Testis (tissue), 3 donors: ENCODE measurements around the gene MACF1. TPM values are rescaled to one million over a fixed set of nuclear protein-coding genes. Genes with fewer than 3 reads are reported as not detected.
"Not testable (repeated sequence)": the region's sequence is repeated elsewhere in the genome, so short reads cannot be mapped to it uniquely, and the experiment has no call there.

Source experiments
- DNase-seq: peaks from one replicate; pipeline ENCODE4 v3.0.0-alpha.2; 2019
- H3K27ac ChIP-seq, 2 donors: fragments of 200-600 bp; sonication (generic); one replicate each; pipeline ENCODE4 v1.5.1; 2019
- H3K27me3 ChIP-seq: fragments of 200-600 bp; sonication (generic); one replicate; pipeline ENCODE4 v1.5.1; 2019
- H3K36me3 ChIP-seq: fragments of 200-600 bp; sonication (generic); one replicate; pipeline ENCODE4 v1.5.1; 2017; ENCODE audit warnings: low read depth; ENCODE audit errors: missing control alignments
- H3K4me1 ChIP-seq: fragments of 200-600 bp; sonication (generic); one replicate; pipeline ENCODE4 v1.5.1; 2019
- H3K4me3 ChIP-seq, 2 donors: fragments of 200-600 bp; sonication (generic); one replicate each; pipeline ENCODE4 v1.5.1; 2017 to 2019
- H3K9me3 ChIP-seq: fragments of 200-600 bp; sonication (generic); one replicate; pipeline ENCODE4 v1.5.1; 2017
- CTCF ChIP-seq, 3 experiments: fragments of 450-650 bp in 2 of 3; fragments of 200-600 bp in 1 of 3; sonication (generic) in 1 of 3; IDR thresholded peaks; one replicate each; pipeline ENCODE4 v1.5.1; 2016 to 2019; ENCODE audit warnings: antibody characterized with exemption in 3 of 3, mild to moderate bottlenecking in 2 of 3, moderate library complexity in 1 of 3
- POLR2A ChIP-seq: fragments of 450-650 bp; IDR thresholded peaks from one replicate; pipeline ENCODE4 v1.6.1; 2017; ENCODE audit warnings: antibody characterized with exemption, mild to moderate bottlenecking, moderate library complexity
- WGBS, 2 donors: methylation state at CpG; one replicate each; pipeline ENCODE4 v1.1.5; 2018; 5-methylcytosine and 5-hydroxymethylcytosine counted together
- intact Hi-C: fragments of 100-400 bp; cut with DNase I; formaldehyde crosslinking; loops from one replicate; pipeline ENCODE4 v1.15.1; 2023; ENCODE audit warnings: low total_unique reads
- polyA plus RNA-seq: library from polyadenylated mRNA; stranded (reverse); fragments of 350-450 nt; fragmentation: Illumina TruSeq; extraction: RNeasy Lipid Tissue Mini Kit (QIAGEN cat#74804); gene quantifications from one replicate; pipeline ENCODE4 v1.2.3, GENCODE V29; 2014; ENCODE audit warnings: low read depth, low replicate concordance; ENCODE audit not compliant: insufficient read depth
- total RNA-seq, 2 donors: library from RNA; depleted of rRNA; stranded (reverse); fragments of >200 nt; gene quantifications; one replicate each; pipeline ENCODE4 v1.2.3, GENCODE V29; 2016

The MACF1 gene
- total and polyA plus RNA-seq, 3 donors from 2014 or later: 136 to 494 (median 422) TPM

GRCh38 chr1:39526466-39527189, 322.1 kb downstream of the MACF1 start:
- Histone ChIP-seq H3K36me3 (no peaks in the 10 kb centered on the region), H3K27ac (no peak overlapping the region)
- WGBS, 2 donors: 92% methylated on average over 10 to 11 of the region's 11 CpGs

GRCh38 chr1:39527190-39527579, 322.7 kb downstream of the MACF1 start:
- DNase-seq, H3K4me1 ChIP-seq, H3K9me3 ChIP-seq, intact Hi-C loops, H3K4me3 ChIP-seq, H3K36me3 ChIP-seq, H3K27ac ChIP-seq, H3K27me3 ChIP-seq: not testable (repeated sequence)
- 86 to 92% methylated on average over 5 to 8 of the region's 8 CpGs for WGBS, 2 donors

More at GRCh38 chr1:39526466-39527189, 322.1 kb downstream of the MACF1 start:
- H3K4me1 ChIP-seq: no peaks in the 10 kb centered on the region
- H3K9me3 ChIP-seq: no peaks in the 10 kb centered on the region
- intact Hi-C loops: no loop called here
- H3K27me3 ChIP-seq: no peaks in the 10 kb centered on the region
- H3K4me3 ChIP-seq: no peak overlapping the region
- no peak for TF ChIP-seq CTCF (IDR thresholded peaks at IDR 0.05)
- no peak for TF ChIP-seq POLR2A
- DNase-seq: no peak

- no peak for DNase-seq
These were observed 323.6 kb downstream of the MACF1 start for GRCh38 chr1:39528082-39528481.

GRCh38 chr1:39529901-39530535, 325.5 kb downstream of the MACF1 start:
- 88 to 95% methylated on average over 9 to 10 of the region's 10 CpGs for WGBS, 2 donors
- intact Hi-C loops: loop anchor here (10.0 kb wide), 1 partner anchor 45 kb away; no protein-coding TSS in a partner anchor
- Histone ChIP-seq H3K4me3 (no peak overlapping the region), H3K27ac (no peak overlapping the region), H3K4me1 (no peaks in the 10 kb centered on the region), H3K27me3 (no peaks in the 10 kb centered on the region), H3K9me3 (no peaks in the 10 kb centered on the region), H3K36me3 (no peaks in the 10 kb centered on the region)
- TF ChIP-seq POLR2A: no peak
- no peak for TF ChIP-seq CTCF (IDR thresholded peaks at IDR 0.05)
- no peak for DNase-seq

More at GRCh38 chr1:39528082-39528481, 323.6 kb downstream of the MACF1 start:
- H3K9me3 ChIP-seq: no peaks in the 10 kb centered on the region
- H3K36me3 ChIP-seq: no peaks in the 10 kb centered on the region
- intact Hi-C loops: no loop called here
- WGBS, 2 donors: 85 to 94% methylated on average over 3 to 4 of the region's 4 CpGs
- no peaks in the 10 kb centered on the region for H3K27me3 ChIP-seq
- TF ChIP-seq POLR2A: no peak
- H3K27ac ChIP-seq: no peak overlapping the region
- no peak overlapping the region for H3K4me3 ChIP-seq
- H3K4me1 ChIP-seq: no peaks in the 10 kb centered on the region

- Histone ChIP-seq H3K27me3 (no peaks in the 10 kb centered on the region), H3K9me3 (no peaks in the 10 kb centered on the region), H3K27ac (no peak overlapping the region), H3K4me3 (no peak overlapping the region), H3K36me3 (no peaks in the 10 kb centered on the region), H3K4me1 (no peaks in the 10 kb centered on the region)
- no peak for TF ChIP-seq POLR2A
- no peak for TF ChIP-seq CTCF (IDR thresholded peaks at IDR 0.05)
- WGBS, 2 donors: 90 to 97% methylated on average over 4 of the region's 4 CpGs
- DNase-seq: no peak
- intact Hi-C loops: loop anchor here (10.0 kb wide), 1 partner anchor 47 kb away; no protein-coding TSS in a partner anchor
These were observed 327.0 kb downstream of the MACF1 start for GRCh38 chr1:39531526-39531925.
